Activated CD4-positive, alpha-beta T cell treated with anti-CD3 and anti-CD28 coated beads, Interleukin-2, amount 10 ng/mL, durations not matched to agents 7 days and 5 days (primary cell): ENCODE data around the gene S100Z. TPM values are rescaled to one million over a fixed set of nuclear protein-coding genes. Genes with fewer than 3 reads are reported as not detected.
A peak's percentile ranks its signal among the peaks of the same experiment; 100 is the strongest.
"Not testable (repeated sequence)": the region's sequence is repeated elsewhere in the genome, so short reads cannot be mapped to it uniquely, and the experiment has no call there.

Source experiments
- CTCF ChIA-PET: fragments of 350-600 bp; sonication (Branson Sonifier 250); formaldehyde crosslinking; loops from one replicate; lab custom pipeline; 2021; ENCODE audit warnings: antibody characterized with exemption; lab: Charles Lee
- POLR2A ChIA-PET: fragments of 350-600 bp; sonication (Branson Sonifier 250); formaldehyde crosslinking; loops from one replicate; lab custom pipeline; 2021; ENCODE audit warnings: antibody characterized with exemption; lab: Charles Lee
- DNase-seq: peaks from one replicate; pipeline ENCODE4 v3.0.0-alpha.2; 2020
- H3K27ac Mint-ChIP-seq: one replicate; pipeline ENCODE4 v1.8.0; 2021; ENCODE audit warnings: mild to moderate bottlenecking, moderate library complexity, mixed read lengths
- H3K27me3 Mint-ChIP-seq: one replicate; pipeline ENCODE4 v1.8.0; 2021; ENCODE audit warnings: mixed read lengths
- H3K36me3 Mint-ChIP-seq: one replicate; pipeline ENCODE4 v1.8.0; 2021; ENCODE audit warnings: low read depth, mixed read lengths
- H3K4me1 Mint-ChIP-seq: one replicate; pipeline ENCODE4 v1.8.0; 2021; ENCODE audit warnings: mixed read lengths
- H3K4me3 Mint-ChIP-seq: one replicate; pipeline ENCODE4 v1.8.0; 2021; ENCODE audit warnings: mild to moderate bottlenecking, moderate library complexity, mixed read lengths
- H3K9me3 Mint-ChIP-seq: one replicate; pipeline ENCODE4 v1.8.0; 2021; ENCODE audit warnings: mixed read lengths
- total RNA-seq, 2 experiments: library from RNA; stranded (reverse); gene quantifications; one replicate each; pipeline ENCODE4 v1.2.3, GENCODE V29; 2021

The S100Z gene
- 1 to 10 TPM; 1.8 to 2.2 TPM for total RNA-seq

- peaks cover 42% of the 10 kb centered on the region for H3K4me1 Mint-ChIP-seq
- POLR2A ChIA-PET: interaction anchor here (0.6 kb wide), 1 partner anchor 75 kb away, joined by 3 read pairs; no protein-coding TSS in a partner anchor
- H3K36me3 Mint-ChIP-seq: peaks cover 13% of the 10 kb centered on the region
- peak within 1 kb of the TSS; percentile 50 for H3K4me3 Mint-ChIP-seq
- DNase-seq: peak; percentile 65
- peaks cover 12% of the 10 kb centered on the region for H3K9me3 Mint-ChIP-seq
- CTCF ChIA-PET: interaction anchor here (0.6 to 1.2 kb wide), 4 partner anchors 9 to 179 kb away, joined by 3 to 4 read pairs (median 4); no protein-coding TSS in a partner anchor
- peaks cover 2% of the 10 kb centered on the region for H3K27me3 Mint-ChIP-seq
- peak within 1 kb of the TSS; percentile 81 for H3K27ac Mint-ChIP-seq
Observed at GRCh38 chr5:76849419-76850291, at the start of gene S100Z. S100Z (plus strand) TSS chr5:76850014; CDS start chr5:76875360, 25,346 bp downstream.

GRCh38 chr5:76800579-76800978 is 49.2 kb upstream of the S100Z start:
- Mint-ChIP-seq H3K27me3 (no peaks in the 10 kb centered on the region), H3K4me3 (no peak overlapping the region), H3K4me1 (no peaks in the 10 kb centered on the region), H3K27ac (no peak overlapping the region), H3K36me3 (no peaks in the 10 kb centered on the region), H3K9me3 (no peaks in the 10 kb centered on the region)
- CTCF ChIA-PET: no interaction called here
- POLR2A ChIA-PET: no interaction called here
- no peak for DNase-seq

GRCh38 chr5:76801159-76801802 is 48.5 kb upstream of the S100Z start:
- H3K4me1 Mint-ChIP-seq: no peaks in the 10 kb centered on the region
- no peak overlapping the region for H3K27ac Mint-ChIP-seq
- POLR2A ChIA-PET: no interaction called here
- H3K36me3 Mint-ChIP-seq: no peaks in the 10 kb centered on the region
- H3K27me3 Mint-ChIP-seq: no peaks in the 10 kb centered on the region
- DNase-seq: no peak
- no peak overlapping the region for H3K4me3 Mint-ChIP-seq
- H3K9me3 Mint-ChIP-seq: no peaks in the 10 kb centered on the region
- CTCF ChIA-PET: no interaction called here

GRCh38 chr5:76801803-76802195 is 48.0 kb upstream of the S100Z start:
- H3K4me1 Mint-ChIP-seq: no peaks in the 10 kb centered on the region
- H3K36me3 Mint-ChIP-seq: no peaks in the 10 kb centered on the region
- H3K27me3 Mint-ChIP-seq: no peaks in the 10 kb centered on the region
- DNase-seq: no peak
- ChIA-PET POLR2A (no interaction called here), CTCF (no interaction called here)
- no peaks in the 10 kb centered on the region for H3K9me3 Mint-ChIP-seq
- no peak overlapping the region for H3K4me3 Mint-ChIP-seq
- H3K27ac Mint-ChIP-seq: no peak overlapping the region

- CTCF ChIA-PET: interaction anchor here (0.6 to 1.2 kb wide), 4 partner anchors 11 to 89 kb away, joined by 3 to 4 read pairs (median 3); no protein-coding TSS in a partner anchor
- DNase-seq: no peak
- POLR2A ChIA-PET: no interaction called here
- Mint-ChIP-seq H3K4me3 (no peak overlapping the region), H3K9me3 (no peaks in the 10 kb centered on the region), H3K4me1 (no peaks in the 10 kb centered on the region), H3K27ac (no peak overlapping the region), H3K27me3 (no peaks in the 10 kb centered on the region), H3K36me3 (no peaks in the 10 kb centered on the region)
Observed at GRCh38 chr5:76804266-76804665, 45.5 kb upstream of the S100Z start.

- CTCF ChIA-PET: interaction anchor here (0.6 to 3.0 kb wide), 6 partner anchors 13 to 1955 kb away, joined by 3 to 12 read pairs (median 3); partner anchors contain the start of gene F2RL1
- DNase-seq: no peak
- Mint-ChIP-seq H3K9me3 (no peaks in the 10 kb centered on the region), H3K27ac (no peak overlapping the region), H3K36me3 (no peaks in the 10 kb centered on the region), H3K27me3 (no peaks in the 10 kb centered on the region), H3K4me3 (no peak overlapping the region), H3K4me1 (no peaks in the 10 kb centered on the region)
- POLR2A ChIA-PET: no interaction called here
Observed at GRCh38 chr5:76805821-76806505, 43.9 kb upstream of the S100Z start.

GRCh38 chr5:76807296-76807695 is 42.5 kb upstream of the S100Z start:
- CTCF ChIA-PET: interaction anchor here (1.2 to 3.0 kb wide), 2 partner anchors 9 to 11 kb away, joined by 4 to 12 read pairs; partner anchors contain the start of gene F2RL1
- Mint-ChIP-seq H3K27ac (no peak overlapping the region), H3K9me3 (no peaks in the 10 kb centered on the region), H3K36me3 (no peaks in the 10 kb centered on the region), H3K4me1 (no peaks in the 10 kb centered on the region), H3K27me3 (no peaks in the 10 kb centered on the region), H3K4me3 (no peak overlapping the region)
- DNase-seq: no peak
- POLR2A ChIA-PET: no interaction called here

- no peak overlapping the region for H3K4me3 Mint-ChIP-seq
- CTCF ChIA-PET: interaction anchor here (3.0 kb wide), 1 partner anchor 10 kb away, joined by 12 read pairs; the partner anchor contains the start of gene F2RL1
- H3K36me3 Mint-ChIP-seq: no peaks in the 10 kb centered on the region
- DNase-seq: no peak
- H3K27me3 Mint-ChIP-seq: no peaks in the 10 kb centered on the region
- POLR2A ChIA-PET: no interaction called here
- H3K27ac Mint-ChIP-seq: no peak overlapping the region
- H3K9me3 Mint-ChIP-seq: no peaks in the 10 kb centered on the region
- H3K4me1 Mint-ChIP-seq: no peaks in the 10 kb centered on the region
Observed at GRCh38 chr5:76808141-76808691, 41.6 kb upstream of the S100Z start.

- POLR2A ChIA-PET: no interaction called here
- CTCF ChIA-PET: interaction anchor here (3.0 kb wide), 1 partner anchor 9 kb away, joined by 12 read pairs; the partner anchor contains the start of gene F2RL1
- Mint-ChIP-seq H3K36me3 (no peaks in the 10 kb centered on the region), H3K9me3 (no peaks in the 10 kb centered on the region), H3K4me1 (peaks cover under 1% of the 10 kb centered on the region), H3K4me3 (no peak overlapping the region), H3K27ac (no peak overlapping the region), H3K27me3 (no peaks in the 10 kb centered on the region)
- DNase-seq: no peak
Observed at GRCh38 chr5:76809141-76809540, 40.7 kb upstream of the S100Z start.

- H3K36me3 Mint-ChIP-seq: no peaks in the 10 kb centered on the region
- no peak overlapping the region for H3K4me3 Mint-ChIP-seq
- ChIA-PET CTCF (no interaction called here), POLR2A (no interaction called here)
- H3K27ac Mint-ChIP-seq: no peak overlapping the region
- peaks cover under 1% of the 10 kb centered on the region for H3K27me3 Mint-ChIP-seq
- DNase-seq: no peak
- peaks cover 2% of the 10 kb centered on the region for H3K4me1 Mint-ChIP-seq
- H3K9me3 Mint-ChIP-seq: no peaks in the 10 kb centered on the region
Observed at GRCh38 chr5:76810236-76810635, 39.6 kb upstream of the S100Z start.

GRCh38 chr5:76811214-76811613 is 38.6 kb upstream of the S100Z start:
- Mint-ChIP-seq H3K36me3 (no peaks in the 10 kb centered on the region), H3K9me3 (no peaks in the 10 kb centered on the region), H3K27ac (no peak overlapping the region), H3K4me1 (peaks cover 2% of the 10 kb centered on the region), H3K27me3 (peaks cover 9% of the 10 kb centered on the region), H3K4me3 (no peak overlapping the region)
- no peak for DNase-seq
- ChIA-PET CTCF (no interaction called here), POLR2A (no interaction called here)

GRCh38 chr5:76812209-76812608 is 37.6 kb upstream of the S100Z start:
- H3K4me3 Mint-ChIP-seq, CTCF ChIA-PET, DNase-seq, H3K9me3 Mint-ChIP-seq, H3K36me3 Mint-ChIP-seq, POLR2A ChIA-PET, H3K4me1 Mint-ChIP-seq, H3K27ac Mint-ChIP-seq: not testable (repeated sequence)
- peaks cover 19% of the 10 kb centered on the region for H3K27me3 Mint-ChIP-seq
